Measurements from ENCODE around the gene LSAMP. TPM values are rescaled to one million over a fixed set of nuclear protein-coding genes. Genes with fewer than 3 reads are reported as not detected.

LSAMP gene
- total RNA-seq, 4 donors from 2014 or later, result 0.30 to 5.5 (median 1.4) TPM

DNA sequence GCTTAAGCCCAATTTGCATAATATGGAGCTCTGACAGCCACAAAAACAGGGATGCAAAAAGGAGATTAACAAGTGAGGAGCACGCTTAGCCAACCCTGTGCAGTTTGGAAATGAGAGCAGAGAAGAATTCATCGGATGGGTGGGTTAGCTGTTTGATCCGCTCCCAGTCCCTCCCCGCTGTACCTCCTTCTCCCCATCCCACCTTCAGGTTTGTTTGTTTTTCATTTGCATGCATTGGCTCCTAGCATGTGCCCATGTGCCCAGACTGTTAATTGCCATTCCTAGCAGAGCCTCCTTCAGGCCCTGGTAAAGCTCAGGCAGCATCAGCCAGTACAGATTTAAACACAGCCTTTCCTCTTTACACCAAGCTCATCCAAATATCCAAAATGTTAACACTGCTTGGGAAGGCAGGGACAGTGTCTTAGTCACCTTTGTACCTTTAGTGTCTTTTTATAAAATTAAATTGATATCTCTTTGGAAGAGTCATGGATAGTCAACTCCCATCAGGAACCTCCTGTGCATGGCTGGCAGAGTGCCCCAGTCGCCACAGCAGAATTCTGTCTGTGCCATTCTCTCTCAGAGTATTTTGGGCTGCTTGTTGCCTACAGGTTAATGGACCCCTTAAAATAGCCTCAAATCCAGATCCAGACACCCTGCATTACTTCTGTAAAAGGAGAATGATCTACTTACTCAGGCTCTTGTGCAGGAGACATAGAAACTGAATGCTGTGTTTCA, 244.2 kb downstream of the LSAMP start:
- TF ChIP-seq, protein P1, sequence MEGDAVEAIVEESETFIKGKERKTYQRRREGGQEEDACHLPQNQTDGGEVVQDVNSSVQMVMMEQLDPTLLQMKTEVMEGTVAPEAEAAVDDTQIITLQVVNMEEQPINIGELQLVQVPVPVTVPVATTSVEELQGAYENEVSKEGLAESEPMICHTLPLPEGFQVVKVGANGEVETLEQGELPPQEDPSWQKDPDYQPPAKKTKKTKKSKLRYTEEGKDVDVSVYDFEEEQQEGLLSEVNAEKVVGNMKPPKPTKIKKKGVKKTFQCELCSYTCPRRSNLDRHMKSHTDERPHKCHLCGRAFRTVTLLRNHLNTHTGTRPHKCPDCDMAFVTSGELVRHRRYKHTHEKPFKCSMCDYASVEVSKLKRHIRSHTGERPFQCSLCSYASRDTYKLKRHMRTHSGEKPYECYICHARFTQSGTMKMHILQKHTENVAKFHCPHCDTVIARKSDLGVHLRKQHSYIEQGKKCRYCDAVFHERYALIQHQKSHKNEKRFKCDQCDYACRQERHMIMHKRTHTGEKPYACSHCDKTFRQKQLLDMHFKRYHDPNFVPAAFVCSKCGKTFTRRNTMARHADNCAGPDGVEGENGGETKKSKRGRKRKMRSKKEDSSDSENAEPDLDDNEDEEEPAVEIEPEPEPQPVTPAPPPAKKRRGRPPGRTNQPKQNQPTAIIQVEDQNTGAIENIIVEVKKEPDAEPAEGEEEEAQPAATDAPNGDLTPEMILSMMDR (IDR thresholded peaks at IDR 0.05), result no peak
- TF ChIP-seq POLR2A (IDR thresholded peaks at IDR 0.05), result no peak
- 67 to 74% methylated on average over 5 of the region's 5 CpGs for WGBS, 2 donors
- intact Hi-C loops (cut with DNase I), result no loop called here

DNA sequence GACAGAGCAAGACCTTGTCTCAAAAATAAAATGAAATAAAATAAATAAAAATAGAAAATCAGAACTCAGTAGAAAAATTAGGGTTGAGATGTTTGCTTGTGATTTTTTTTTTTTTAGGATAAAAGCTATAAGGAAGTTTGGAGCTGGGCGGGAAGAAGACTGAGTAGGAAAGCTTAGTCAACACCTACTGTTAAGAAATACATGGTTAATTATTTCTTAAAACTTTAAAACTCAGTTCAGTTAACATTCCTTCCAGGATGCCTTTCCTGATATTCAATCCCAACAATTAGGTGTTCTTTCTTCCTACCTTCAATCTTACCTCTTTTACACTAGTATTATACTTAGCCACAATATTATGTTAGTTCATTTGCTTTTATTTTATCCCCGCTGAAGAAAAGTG, 246.2 kb downstream of the LSAMP start:
- 80 to 89% methylated on average over 2 of the region's 2 CpGs for WGBS, 2 donors
- no peak overlapping the region for H3K4me3 ChIP-seq
- H3K27ac ChIP-seq, result no peak overlapping the region
- no peaks in the 10 kb centered on the region for H3K9me3 ChIP-seq
- TF ChIP-seq POLR2A (IDR thresholded peaks at IDR 0.05), result no peak
- TF ChIP-seq, protein P1 (IDR thresholded peaks at IDR 0.05), result no peak
- intact Hi-C loops (cut with DNase I), result no loop called here
- no peak for DNase-seq
- no peaks in the 10 kb centered on the region for H3K36me3 ChIP-seq
- H3K4me1 ChIP-seq, result no peaks in the 10 kb centered on the region
- no peaks in the 10 kb centered on the region for H3K27me3 ChIP-seq

More for the DNA sequence above, 244.2 kb downstream of the LSAMP start:
- no peak for DNase-seq
- no peaks in the 10 kb centered on the region for H3K27me3 ChIP-seq
- H3K27ac ChIP-seq, result no peak overlapping the region
- no peaks in the 10 kb centered on the region for H3K4me1 ChIP-seq
- no peaks in the 10 kb centered on the region for H3K9me3 ChIP-seq
- no peaks in the 10 kb centered on the region for H3K36me3 ChIP-seq
- no peak overlapping the region for H3K4me3 ChIP-seq

DNA sequence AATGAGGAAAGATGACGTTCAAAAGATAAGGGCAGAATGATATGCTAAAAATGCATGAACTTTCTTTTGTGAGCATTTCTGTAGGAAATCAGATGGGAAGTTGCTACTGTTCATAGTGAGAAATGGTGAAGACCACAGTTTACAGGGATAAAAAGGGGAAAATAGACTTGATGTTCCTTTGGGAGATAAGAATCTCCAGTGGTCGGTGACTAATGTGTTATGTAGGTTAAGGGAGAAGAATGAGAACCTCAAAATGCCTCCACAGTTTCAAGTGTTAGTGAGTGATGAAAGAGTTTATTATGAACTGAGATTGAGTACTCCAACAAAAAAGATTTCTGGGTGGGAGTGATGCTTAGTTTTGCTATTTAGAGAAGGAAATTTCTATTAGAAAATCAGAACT, 247.2 kb downstream of the LSAMP start:
- WGBS, 2 donors, result 56 to 60% methylated on average over 2 of the region's 2 CpGs
- H3K9me3 ChIP-seq, result no peaks in the 10 kb centered on the region
- no peaks in the 10 kb centered on the region for H3K36me3 ChIP-seq
- no peak for DNase-seq
- H3K27me3 ChIP-seq, result no peaks in the 10 kb centered on the region
- TF ChIP-seq, protein P1 (IDR thresholded peaks at IDR 0.05), result no peak
- no peak for TF ChIP-seq POLR2A (IDR thresholded peaks at IDR 0.05)
- H3K4me3 ChIP-seq, result no peak overlapping the region
- no peaks in the 10 kb centered on the region for H3K4me1 ChIP-seq
- no peak overlapping the region for H3K27ac ChIP-seq
- intact Hi-C loops (cut with DNase I), result no loop called here

DNA sequence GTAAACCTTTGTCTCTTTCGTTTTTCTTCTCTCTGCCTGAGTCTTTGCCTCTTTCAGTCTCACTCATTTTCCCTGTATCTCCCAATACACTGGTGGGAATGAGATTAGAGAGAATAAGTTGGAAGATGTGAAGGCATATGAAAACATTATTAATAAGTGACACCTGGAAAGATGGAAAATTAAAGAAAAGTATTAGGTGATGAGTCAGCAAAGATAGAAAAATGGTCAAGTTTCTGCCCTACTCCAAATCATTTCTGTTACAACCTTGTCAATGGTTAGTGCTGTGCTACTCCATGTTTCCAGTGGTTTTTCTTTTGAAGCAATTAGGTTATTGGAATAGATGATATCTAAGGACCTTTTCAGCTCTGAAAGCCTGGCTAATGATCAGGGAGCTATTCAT, 252.8 kb downstream of the LSAMP start:
- no peak for DNase-seq
- TF ChIP-seq, protein P1 (IDR thresholded peaks at IDR 0.05), result no peak
- TF ChIP-seq POLR2A (IDR thresholded peaks at IDR 0.05), result no peak
- no peaks in the 10 kb centered on the region for H3K36me3 ChIP-seq
- no peak overlapping the region for H3K4me3 ChIP-seq
- H3K27ac ChIP-seq, result no peak overlapping the region
- intact Hi-C loops (cut with DNase I), result no loop called here
- no peaks in the 10 kb centered on the region for H3K4me1 ChIP-seq
- no peaks in the 10 kb centered on the region for H3K9me3 ChIP-seq
- H3K27me3 ChIP-seq, result no peaks in the 10 kb centered on the region
- 70 to 88% methylated on average over 1 of the region's 1 CpG for WGBS, 2 donors

DNA sequence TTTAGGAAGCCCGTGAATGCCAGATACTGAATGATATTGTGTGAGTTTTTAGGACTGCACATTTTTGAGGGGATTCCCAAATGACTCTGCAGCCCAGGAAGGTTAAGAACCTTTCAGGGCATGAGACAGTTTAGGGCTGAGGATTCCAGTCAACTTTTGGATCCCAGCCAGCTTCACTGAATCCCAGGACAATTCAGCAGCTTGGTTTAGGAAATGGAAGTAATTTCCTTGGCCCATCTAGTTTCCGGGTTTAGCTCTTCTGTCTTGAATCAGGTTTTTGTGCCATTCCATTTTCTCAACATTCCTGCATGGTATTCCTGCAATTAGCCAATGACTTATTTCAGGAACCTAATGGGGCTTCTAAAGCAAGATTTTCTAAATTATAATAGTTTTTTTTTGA, 253.9 kb downstream of the LSAMP start:
- no peak overlapping the region for H3K4me3 ChIP-seq
- H3K9me3 ChIP-seq, result no peaks in the 10 kb centered on the region
- H3K27me3 ChIP-seq, result no peaks in the 10 kb centered on the region
- no peaks in the 10 kb centered on the region for H3K36me3 ChIP-seq
- no peak for DNase-seq
- 58 to 69% methylated on average over 2 of the region's 2 CpGs for WGBS, 2 donors
- H3K4me1 ChIP-seq, result no peaks in the 10 kb centered on the region
- intact Hi-C loops (cut with DNase I), result no loop called here
- H3K27ac ChIP-seq, result no peak overlapping the region
- TF ChIP-seq, protein P1 (IDR thresholded peaks at IDR 0.05), result no peak
- TF ChIP-seq POLR2A (IDR thresholded peaks at IDR 0.05), result no peak

Data from esophagus squamous epithelium (tissue), 5 donors.